ENCODE measurements around the gene SDR39U1.
"Not testable (repeated sequence)": the region's sequence is repeated elsewhere in the genome, so short reads cannot be mapped to it uniquely, and the experiment has no call there.

SDR39U1 gene

GRCh38 chr14:24458736-24459135 lies 16.2 kb upstream of the SDR39U1 start:
- no peak for DNase-seq (ENCODE audit: low spot score)
- Histone ChIP-seq H3K27ac (no peak overlapping the region), H3K4me3 (no peak overlapping the region)
- no peak for TF ChIP-seq CTCF (IDR thresholded peaks at IDR 0.05)

DNA sequence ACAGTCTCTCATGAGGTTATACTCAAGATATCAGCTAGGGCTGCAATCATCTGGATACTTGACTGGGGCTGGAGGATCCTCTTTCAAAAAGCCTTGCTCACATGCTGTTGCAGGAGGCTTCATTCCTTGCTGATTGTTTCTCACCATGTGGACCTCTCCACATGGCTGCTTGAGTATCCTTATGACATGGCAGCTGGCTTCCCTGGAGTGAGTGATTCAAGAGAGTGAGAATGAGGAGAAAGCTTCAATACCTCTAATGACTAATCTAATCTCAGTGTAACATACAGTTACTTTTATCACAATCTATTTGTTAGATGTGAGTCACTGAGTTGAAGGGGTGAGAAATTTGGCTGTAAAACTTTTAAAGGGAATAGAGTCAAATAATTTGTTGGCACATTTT lies 14.4 kb upstream of the SDR39U1 start:
- TF ChIP-seq CTCF (IDR thresholded peaks at IDR 0.05) = no peak
- no peak overlapping the region for H3K27ac ChIP-seq
- no peak for DNase-seq (ENCODE audit: low spot score)
- no peak overlapping the region for H3K4me3 ChIP-seq

- not testable (repeated sequence) for H3K4me3 ChIP-seq; H3K27ac ChIP-seq; DNase-seq (ENCODE audit: low spot score)
Measured at GRCh38 chr14:24450828-24451227, 8.3 kb upstream of the SDR39U1 start.

- peak overlapping the region; percentile 80 for H3K4me3 ChIP-seq
- no peak for DNase-seq (ENCODE audit: low spot score)
- no peak for TF ChIP-seq CTCF (IDR thresholded peaks at IDR 0.05)
Measured at GRCh38 chr14:24443053-24443665, 583 bp upstream of the SDR39U1 start.

DNA sequence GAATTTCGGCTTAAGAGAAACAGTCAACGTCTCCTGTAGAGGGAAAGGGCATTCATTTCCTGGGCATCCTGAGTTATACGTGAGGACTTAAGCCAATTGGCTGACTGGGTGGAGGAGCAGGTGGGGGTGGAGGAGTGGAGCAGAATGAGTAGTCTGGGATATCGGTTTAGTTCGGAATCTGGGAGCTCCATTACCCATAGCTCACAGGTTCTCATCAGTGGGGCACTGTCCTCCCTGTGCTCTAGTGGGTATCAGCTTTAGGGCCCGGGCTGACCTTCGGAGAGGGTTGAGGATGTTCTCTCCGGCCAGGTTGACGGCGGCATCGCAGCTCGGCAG lies 704 bp downstream of the SDR39U1 start:
- Histone ChIP-seq H3K4me3 (peak overlapping the region; percentile 80), H3K27ac (peak overlapping the region; percentile 98)
- DNase-seq (ENCODE audit: low spot score) = no peak
- no peak for TF ChIP-seq CTCF (IDR thresholded peaks at IDR 0.05)

More at GRCh38 chr14:24443053-24443665, 583 bp upstream of the SDR39U1 start:
- peak overlapping the region; percentile 98 for H3K27ac ChIP-seq

- H3K4me3 ChIP-seq = peak overlapping the region; percentile 80
- peak overlapping the region; percentile 98 for H3K27ac ChIP-seq
- TF ChIP-seq CTCF (IDR thresholded peaks at IDR 0.05) = no peak
- DNase-seq (ENCODE audit: low spot score) = no peak
Measured at GRCh38 chr14:24441485-24441884, 1.1 kb downstream of the SDR39U1 start.

- Histone ChIP-seq H3K4me3 (peak overlapping the region; percentile 80), H3K27ac (peak overlapping the region; percentile 98)
- TF ChIP-seq CTCF (IDR thresholded peaks at IDR 0.05) = no peak
- no peak for DNase-seq (ENCODE audit: low spot score)
Measured at GRCh38 chr14:24440606-24441399, 1.8 kb downstream of the SDR39U1 start.
